Mononuclear cell (primary cell): ENCODE results near the gene HSPA9. TPM values are rescaled to one million over a fixed set of nuclear protein-coding genes. Genes with fewer than 3 reads are reported as not detected.

Experiments used
- H3K27me3 ChIP-seq: 2 replicates; pipeline ENCODE4 v1.6.0; 2011; ENCODE audit warnings: low read length, control low read depth; ENCODE audit not compliant: insufficient read depth
- H3K4me1 ChIP-seq: 2 replicates; pipeline ENCODE4 v1.5.1; 2011; ENCODE audit warnings: mild to moderate bottlenecking, low read length, control low read depth; ENCODE audit not compliant: insufficient read depth
- H3K4me3 ChIP-seq: 2 replicates; pipeline ENCODE4 v1.5.1; 2011; ENCODE audit warnings: mild to moderate bottlenecking, low read length, moderate library complexity
- H3K9me3 ChIP-seq: 2 replicates; pipeline ENCODE4 v1.5.1; 2011; ENCODE audit warnings: low read depth, mild to moderate bottlenecking, control low read depth, low read length
- total RNA-seq: library from RNA; depleted of rRNA; stranded (reverse); fragments of >200 nt; gene quantifications from one replicate; pipeline ENCODE4 v1.2.3, GENCODE V29; 2012

Gene HSPA9
- total RNA-seq, 1 donor = 455 TPM

DNA sequence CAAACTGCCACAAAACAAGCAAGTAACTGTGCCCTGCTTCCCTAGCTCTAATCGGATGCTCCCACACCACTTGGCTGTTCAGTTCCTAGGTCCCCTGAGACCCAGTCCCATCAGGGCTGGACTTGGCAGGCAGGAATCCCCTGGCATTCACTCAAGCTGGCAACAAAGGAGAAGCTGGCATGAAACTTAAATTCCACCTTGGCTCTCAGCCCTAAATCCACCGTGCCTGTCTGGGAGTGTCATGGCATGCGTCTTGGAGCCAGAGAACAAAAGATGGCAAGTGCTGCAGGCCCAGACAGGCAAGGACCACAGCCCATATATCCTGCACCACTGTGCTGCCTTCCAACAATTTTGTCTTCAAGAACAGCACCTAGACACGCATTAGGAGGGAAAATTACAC is 70.4 kb downstream of the HSPA9 start:
- no peaks in the 10 kb centered on the region for H3K4me1 ChIP-seq
- no peak overlapping the region for H3K4me3 ChIP-seq
- no peaks in the 10 kb centered on the region for H3K9me3 ChIP-seq
- H3K27me3 ChIP-seq = no peaks in the 10 kb centered on the region

Other genes with a start within 250 kb of the HSPA9 start
- gene CDC25C, start 243.6 kb downstream of the HSPA9 start, total RNA-seq = 1.2 TPM
- 72.2 TPM for gene FAM53C, start 237.1 kb downstream of the HSPA9 start, total RNA-seq
- 72.1 TPM for gene KDM3B, start 222.7 kb downstream of the HSPA9 start, total RNA-seq
- not detected for gene REEP2, start 136.3 kb downstream of the HSPA9 start, total RNA-seq
- gene EGR1, start 109.9 kb downstream of the HSPA9 start, total RNA-seq = 36.6 TPM
- 189 TPM for gene ETF1, start 32.2 kb downstream of the HSPA9 start, total RNA-seq
- 67.2 TPM for gene CTNNA1, start 178.0 kb upstream of the HSPA9 start, total RNA-seq